Measurements from ENCODE around the gene CUEDC1.
A peak's percentile ranks its signal among the peaks of the same experiment; 100 is the strongest.

The CUEDC1 gene

DNA sequence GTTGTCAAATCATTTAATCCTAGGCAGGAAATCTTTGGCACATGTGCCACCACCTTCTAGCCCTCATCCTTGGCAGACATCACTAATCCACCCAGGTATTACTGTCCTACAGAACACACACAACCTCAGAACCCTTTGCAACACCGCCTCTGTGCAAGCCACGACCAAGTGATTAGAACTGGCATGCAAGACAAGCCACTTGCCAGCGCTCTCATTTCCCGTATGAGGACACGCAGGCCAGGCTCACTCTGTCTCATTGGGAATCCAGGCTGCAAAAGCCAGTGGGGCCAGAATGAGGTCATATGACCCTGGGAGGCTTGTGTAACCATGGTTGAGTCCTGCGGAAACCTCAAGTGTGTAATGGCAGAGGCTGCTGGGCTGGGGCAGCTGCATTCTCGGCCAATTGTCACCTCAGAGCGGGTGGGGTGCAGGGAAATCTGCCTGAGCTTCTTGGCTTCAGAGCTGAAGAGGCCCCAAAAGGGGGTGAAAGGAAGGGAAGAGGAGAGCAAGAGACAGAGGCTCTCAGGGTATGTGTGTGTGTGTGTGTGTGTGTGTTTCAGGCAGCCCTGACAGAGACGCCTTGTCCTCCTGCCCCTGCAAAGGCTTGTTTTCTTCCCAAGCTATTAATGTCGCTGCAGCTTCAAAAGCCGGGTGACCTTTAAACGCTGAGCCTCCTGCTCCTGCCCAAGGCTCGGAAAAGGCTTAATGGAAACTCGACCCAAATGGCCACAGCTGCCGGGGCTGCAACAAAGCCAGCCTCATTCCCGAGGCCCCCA, 62.2 kb downstream of the CUEDC1 start:
- no peak for DNase-seq

DNA sequence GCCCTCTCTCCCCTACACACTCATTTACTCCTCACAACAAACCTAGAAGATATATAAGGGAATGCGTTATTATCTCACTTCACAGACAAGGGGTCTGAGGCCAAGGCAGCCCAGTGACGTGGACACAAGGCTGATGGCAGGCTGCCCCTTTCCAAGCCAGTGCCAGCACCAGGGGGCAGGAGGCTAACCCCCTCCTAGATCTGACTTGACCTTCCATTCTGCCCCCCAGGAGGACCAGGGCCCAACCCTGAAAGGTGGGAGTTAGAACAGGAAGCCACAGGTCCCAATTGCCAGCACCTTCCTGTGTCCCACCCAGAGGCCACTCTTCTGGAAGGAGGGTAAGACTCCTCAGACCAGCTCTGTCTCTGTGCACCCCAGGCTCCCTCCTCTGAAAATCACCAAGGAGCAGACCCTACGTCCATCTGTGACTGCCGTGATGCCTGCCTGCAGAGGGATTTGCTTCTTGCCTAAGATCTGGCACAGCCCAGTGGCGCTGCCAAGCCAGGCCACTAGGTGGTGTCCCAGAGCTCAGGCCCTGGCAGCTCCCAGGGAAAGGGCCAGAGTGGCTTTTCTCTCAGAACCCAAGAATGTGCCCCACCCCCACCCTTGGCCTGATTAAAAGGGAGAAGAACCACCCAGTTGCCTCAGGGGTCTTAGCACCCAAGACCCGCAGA, 62.9 kb downstream of the CUEDC1 start:
- DNase-seq, result peak; percentile 58

- DNase-seq, result no peak
Observed at GRCh38 chr17:57890857-57891232, 64.4 kb downstream of the CUEDC1 start.

DNA sequence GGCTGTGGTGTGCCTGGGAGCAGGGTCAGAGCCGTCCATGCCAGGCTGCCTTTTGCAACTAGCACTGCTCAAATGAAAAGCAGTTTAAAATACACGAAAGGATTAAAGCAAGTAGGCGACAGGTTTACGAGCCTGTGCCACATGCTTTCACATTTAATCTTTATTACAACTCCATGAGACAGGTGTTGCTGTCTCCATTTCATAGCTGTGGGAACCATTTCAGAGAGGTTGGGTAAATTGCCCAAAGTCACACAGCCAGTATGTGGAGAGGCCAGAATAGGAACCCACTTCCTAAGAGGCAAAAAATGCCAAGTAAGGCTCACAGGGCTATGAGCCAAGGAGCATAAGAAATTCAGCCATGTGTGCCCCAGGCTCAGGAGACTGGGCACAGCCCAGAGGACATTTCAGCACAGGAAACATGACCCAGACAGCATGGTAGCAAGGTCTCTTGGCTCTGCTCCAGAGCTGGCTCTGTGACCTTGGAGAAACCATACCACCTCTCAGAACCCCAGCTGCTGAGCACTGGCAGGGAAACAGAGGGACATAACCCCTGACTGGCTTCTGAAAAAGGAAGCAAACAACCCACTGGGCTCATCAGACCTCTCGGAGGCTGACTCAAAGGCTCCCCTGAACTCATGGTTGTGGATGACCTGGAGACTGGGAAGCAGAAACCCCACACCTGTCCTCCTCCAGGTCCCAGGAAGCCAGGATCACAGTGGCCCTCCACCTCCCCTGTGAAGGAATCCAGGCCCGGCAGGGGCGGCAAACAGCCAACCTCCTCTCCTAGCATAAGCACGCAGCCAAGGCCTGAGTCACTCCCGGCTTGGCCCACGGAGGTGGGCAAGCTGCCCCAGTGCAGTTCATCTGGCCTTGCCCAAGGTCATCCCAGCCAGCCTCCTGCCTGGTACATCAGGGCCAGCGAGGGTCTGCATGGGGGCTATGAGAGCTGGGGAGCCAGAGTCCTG, 65.0 kb downstream of the CUEDC1 start:
- DNase-seq, result no peak

- no peak for DNase-seq
Observed at GRCh38 chr17:57889252-57889651, 66.0 kb downstream of the CUEDC1 start.

GRCh38 chr17:57888311-57889216, 66.6 kb downstream of the CUEDC1 start:
- no peak for DNase-seq

- DNase-seq, result no peak
Observed at GRCh38 chr17:57887161-57887560, 68.1 kb downstream of the CUEDC1 start.

DNA sequence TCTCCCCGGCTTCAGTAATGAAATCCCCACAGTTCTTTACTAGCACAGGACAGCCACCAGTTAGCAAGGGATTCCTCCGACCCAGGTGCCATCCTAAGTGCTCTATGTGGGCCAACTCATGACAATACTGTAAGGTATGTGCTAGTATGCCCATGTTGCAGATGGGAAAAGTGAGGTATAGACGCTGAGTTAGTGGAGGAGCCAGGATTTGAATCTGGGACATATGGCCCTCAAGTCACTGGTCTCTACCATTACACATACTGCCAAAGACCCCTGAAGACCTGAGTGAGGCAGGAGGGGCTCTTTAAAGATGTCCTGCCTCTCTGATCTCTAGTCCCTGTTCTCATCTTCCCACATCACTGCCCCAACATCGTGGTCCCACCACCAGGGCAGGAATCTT, 69.2 kb downstream of the CUEDC1 start:
- DNase-seq, result no peak

- no peak for DNase-seq
Observed at GRCh38 chr17:57885148-57885915, 69.9 kb downstream of the CUEDC1 start.

DNA sequence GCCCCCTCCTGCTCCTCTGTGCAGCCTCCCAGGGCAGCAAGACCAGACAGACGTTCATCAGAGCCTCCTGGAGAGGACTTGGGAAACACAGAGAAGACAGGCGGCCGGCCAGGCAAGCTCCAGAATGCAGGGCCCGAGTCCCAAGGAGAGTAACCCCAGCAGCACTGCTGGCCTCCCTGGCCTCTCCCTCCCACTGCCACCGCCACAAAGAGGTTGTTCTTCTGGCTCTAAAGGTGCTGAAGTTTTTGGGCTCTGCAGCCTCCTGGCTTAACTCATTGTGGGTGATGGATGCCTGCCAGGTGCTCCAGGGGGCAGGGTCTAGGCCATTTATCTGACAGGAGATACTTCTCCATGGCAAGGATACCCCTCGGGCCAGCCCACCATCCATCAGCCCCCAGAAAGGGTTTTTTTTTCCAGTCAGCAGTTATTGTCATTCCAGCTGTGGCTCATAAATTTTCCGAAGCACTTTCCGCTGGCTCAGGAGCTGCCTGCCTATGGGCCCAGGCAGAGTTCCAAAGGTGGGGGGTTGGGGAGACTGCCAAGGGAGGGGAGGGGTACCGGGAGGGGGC, 73.3 kb downstream of the CUEDC1 start:
- DNase-seq, result no peak

DNA sequence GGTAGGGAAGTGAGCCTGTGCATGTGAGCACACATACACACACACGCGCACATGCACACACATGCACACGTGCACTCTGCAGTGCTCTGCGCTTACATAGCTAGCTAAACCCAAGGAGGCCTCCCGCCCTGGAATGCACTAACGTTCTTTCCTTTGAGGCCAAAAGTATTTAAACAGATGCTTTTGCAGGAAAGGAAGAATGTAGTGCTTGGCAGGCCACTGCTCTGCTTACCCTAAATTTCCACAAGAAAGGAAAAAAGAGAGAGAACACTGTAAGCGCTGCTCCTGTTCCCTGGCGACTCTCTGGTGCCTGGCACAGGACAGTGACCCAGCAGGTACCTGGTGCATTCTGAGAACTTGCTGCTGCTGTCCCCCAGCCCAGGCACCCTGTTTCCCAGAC, 74.1 kb downstream of the CUEDC1 start:
- DNase-seq, result no peak

GRCh38 chr17:57880086-57880456, 75.1 kb downstream of the CUEDC1 start:
- no peak for DNase-seq

GRCh38 chr17:57879437-57880085, 75.7 kb downstream of the CUEDC1 start:
- no peak for DNase-seq

- DNase-seq, result no peak
Observed at GRCh38 chr17:57877803-57878377, 77.3 kb downstream of the CUEDC1 start.

GRCh38 chr17:57876866-57877237, 78.4 kb downstream of the CUEDC1 start:
- DNase-seq, result no peak

- no peak for DNase-seq
Observed at GRCh38 chr17:57876023-57876865, 79.0 kb downstream of the CUEDC1 start.

DNA sequence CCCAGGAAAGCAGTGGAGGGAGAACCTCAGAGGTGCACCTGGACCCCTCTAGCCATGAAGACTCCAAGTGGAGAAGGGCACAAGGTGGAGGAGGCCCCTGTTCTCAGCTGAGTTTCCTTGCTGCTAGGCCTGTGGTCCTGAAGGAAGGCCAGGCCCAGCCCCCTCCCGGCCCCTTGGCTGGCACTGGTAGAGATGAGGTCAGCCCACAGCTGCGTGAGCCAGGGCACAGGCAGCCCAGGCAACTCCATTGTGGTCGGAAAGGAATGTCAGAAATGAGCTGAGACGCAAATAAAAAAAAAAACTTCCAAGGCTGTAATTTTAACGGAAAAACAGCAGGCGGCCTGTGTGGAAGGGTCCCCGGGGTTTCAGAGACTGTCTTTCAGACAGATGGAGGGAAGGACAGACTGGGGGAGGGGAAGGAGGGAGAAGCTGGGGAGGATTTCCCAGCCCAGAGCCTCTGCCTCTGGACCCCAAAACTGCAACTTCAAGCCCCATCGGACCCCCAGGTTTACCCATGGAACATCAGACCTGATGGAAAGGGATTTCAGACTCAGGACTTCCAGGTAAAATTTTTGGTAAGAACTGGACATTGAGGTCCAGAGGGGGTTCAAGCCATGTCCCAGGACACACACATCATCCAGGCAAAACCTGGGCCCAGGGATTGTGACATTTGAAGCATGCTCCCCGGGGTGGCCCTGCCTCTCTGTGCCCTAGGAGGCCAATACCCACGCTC, 79.8 kb downstream of the CUEDC1 start:
- no peak for DNase-seq

GRCh38 chr17:57874434-57875289, 80.5 kb downstream of the CUEDC1 start:
- no peak for DNase-seq
